HG02943 (cell line): Measurements from ENCODE around the gene KCNA1.
"Not testable (repeated sequence)": the region's sequence is repeated elsewhere in the genome, so short reads cannot be mapped to it uniquely, and the experiment has no call there.

ENCODE experiments used
- ATAC-seq: cut with Tn5 transposase; IDR thresholded peaks from one replicate; pipeline ENCODE4 v1.9.1; 2021; ENCODE audit warnings: mild to moderate bottlenecking, low read depth, moderate library complexity; ENCODE audit not compliant: unreplicated experiment

The KCNA1 gene

GRCh38 chr12:4909734-4910501 is at the start of gene KCNA1:
TSS of gene KCNA1 (plus strand) at chr12:4909905. CDS start at chr12:4911379, 1,474 bp downstream.
- no peak for ATAC-seq

- no peak for ATAC-seq
These were observed 49.0 kb upstream of the KCNA1 start for GRCh38 chr12:4860741-4861140.

GRCh38 chr12:4862809-4863208 is 46.9 kb upstream of the KCNA1 start:
- ATAC-seq, result no peak

GRCh38 chr12:4864575-4864974 is 45.1 kb upstream of the KCNA1 start:
- ATAC-seq, result no peak

- no peak for ATAC-seq
These were observed 44.5 kb upstream of the KCNA1 start for GRCh38 chr12:4865246-4865645.

GRCh38 chr12:4866299-4866698 is 43.4 kb upstream of the KCNA1 start:
- ATAC-seq, result no peak

GRCh38 chr12:4867384-4867783 is 42.3 kb upstream of the KCNA1 start:
- no peak for ATAC-seq

- no peak for ATAC-seq
These were observed 39.3 kb upstream of the KCNA1 start for GRCh38 chr12:4870423-4870822.

- no peak for ATAC-seq
These were observed 38.2 kb upstream of the KCNA1 start for GRCh38 chr12:4871514-4871913.

- ATAC-seq, result no peak
These were observed 35.8 kb upstream of the KCNA1 start for GRCh38 chr12:4873947-4874346.

- no peak for ATAC-seq
These were observed 35.0 kb upstream of the KCNA1 start for GRCh38 chr12:4874671-4875070.

- ATAC-seq, result not testable (repeated sequence)
These were observed 30.2 kb upstream of the KCNA1 start for GRCh38 chr12:4879481-4879880.

- no peak for ATAC-seq
These were observed 28.2 kb upstream of the KCNA1 start for GRCh38 chr12:4881266-4882064.

GRCh38 chr12:4891866-4892265 is 17.8 kb upstream of the KCNA1 start:
- ATAC-seq, result no peak

- no peak for ATAC-seq
These were observed 17.3 kb upstream of the KCNA1 start for GRCh38 chr12:4892418-4892817.

GRCh38 chr12:4894019-4894418 is 15.7 kb upstream of the KCNA1 start:
- ATAC-seq, result no peak

- no peak for ATAC-seq
These were observed 10.3 kb upstream of the KCNA1 start for GRCh38 chr12:4899364-4899763.

- ATAC-seq, result no peak
These were observed 9.4 kb upstream of the KCNA1 start for GRCh38 chr12:4900327-4900726.

- ATAC-seq, result no peak
These were observed 4.4 kb upstream of the KCNA1 start for GRCh38 chr12:4905316-4905715.

- no peak for ATAC-seq
These were observed 858 bp upstream of the KCNA1 start for GRCh38 chr12:4908684-4909409.

GRCh38 chr12:4909410-4909733 is 333 bp upstream of the KCNA1 start:
- no peak for ATAC-seq
